ENCODE results near the gene ROR2. TPM values are rescaled to one million over a fixed set of nuclear protein-coding genes. Genes with fewer than 3 reads are reported as not detected.

Gene ROR2
- total RNA-seq, 1 experiment from 2014 or later = 0.66 TPM

DNA sequence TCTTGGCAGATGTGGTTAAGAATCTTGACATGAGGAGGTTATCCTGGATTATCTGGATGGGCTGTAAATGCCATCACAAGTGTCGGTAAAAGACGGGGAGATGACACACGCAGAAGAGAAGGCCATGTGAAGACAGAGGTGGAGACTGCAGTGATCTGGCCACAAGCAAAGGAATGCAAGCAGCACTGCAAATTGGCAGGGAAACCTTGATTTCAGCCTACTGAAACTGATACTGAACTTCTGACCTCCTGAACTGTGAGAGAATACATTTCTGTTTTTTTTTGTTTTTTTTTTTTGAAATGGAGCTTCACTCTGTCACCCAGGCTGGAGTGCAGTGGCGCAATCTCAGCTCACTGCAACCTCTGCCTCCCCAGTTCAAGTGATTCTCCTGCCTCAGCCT is 433.9 kb downstream of the ROR2 start:
- no peak for DNase-seq (ENCODE audit: low read depth in 1 of 2, low spot score in 2 of 2)
- H3K27me3 ChIP-seq (replicated peaks) = no peaks in the 10 kb centered on the region
- no peak overlapping the region for H3K4me3 ChIP-seq
- no peak overlapping the region for H3K27ac ChIP-seq
- H3K9me3 ChIP-seq (replicated peaks) = no peaks in the 10 kb centered on the region
- H3K4me1 ChIP-seq (replicated peaks) = peaks cover 9% of the 10 kb centered on the region
- no peaks in the 10 kb centered on the region for H3K36me3 ChIP-seq

DNA sequence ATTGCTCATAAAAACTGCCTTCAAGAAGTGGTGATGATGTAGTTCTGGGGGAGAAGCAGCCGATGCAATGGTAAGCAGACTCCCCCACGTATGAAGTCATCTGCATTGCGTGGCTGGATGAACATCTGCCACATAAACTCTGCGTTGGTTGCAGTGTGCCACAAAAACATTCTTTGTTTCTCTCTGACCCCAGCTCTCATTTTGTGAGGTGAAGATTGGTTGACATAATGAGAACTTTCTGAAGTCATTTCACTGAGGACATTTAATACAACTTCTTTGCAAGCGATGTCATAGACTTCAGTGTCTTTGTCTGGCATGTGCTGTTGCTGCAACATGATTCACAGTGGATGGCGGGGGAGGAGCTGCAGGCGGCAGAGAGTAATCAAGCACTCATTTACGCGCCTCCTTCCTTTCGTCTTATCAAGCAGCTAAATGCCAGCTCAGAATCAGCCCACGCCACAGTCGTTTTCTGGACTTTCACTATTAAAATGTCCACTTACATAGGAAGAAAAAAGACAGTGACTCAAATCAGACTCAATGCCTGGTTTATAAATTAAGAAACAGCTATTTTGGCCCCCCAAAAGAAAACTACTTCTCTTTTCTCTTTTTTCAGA is 434.8 kb downstream of the ROR2 start:
- peak overlapping the region; percentile 16 for H3K4me3 ChIP-seq
- H3K9me3 ChIP-seq (replicated peaks) = no peaks in the 10 kb centered on the region
- DNase-seq (ENCODE audit: low read depth in 1 of 2, low spot score in 2 of 2) = peak; percentile 33 to 51
- H3K27ac ChIP-seq = peak overlapping the region; percentile 26; the same call in 1 of the 2 replicates
- no peaks in the 10 kb centered on the region for H3K27me3 ChIP-seq (replicated peaks)
- peaks cover 9% of the 10 kb centered on the region for H3K4me1 ChIP-seq (replicated peaks)
- no peaks in the 10 kb centered on the region for H3K36me3 ChIP-seq

Other genes starting within 250 kb of the ROR2 start
- gene SPTLC1, start 165.2 kb upstream of the ROR2 start, total RNA-seq (2014; rRNA removed; shearing (Covaris generic)) = 115 and 118 TPM in 2 replicates